Retina (tissue), 1 donor: ENCODE results near the gene RDH11.
"Not testable (repeated sequence)": the region's sequence is repeated elsewhere in the genome, so short reads cannot be mapped to it uniquely, and the experiment has no call there.

Experiments
- DNase-seq: peaks from one replicate; pipeline ENCODE4 v3.0.0-alpha.2; 2016

Gene RDH11

DNA sequence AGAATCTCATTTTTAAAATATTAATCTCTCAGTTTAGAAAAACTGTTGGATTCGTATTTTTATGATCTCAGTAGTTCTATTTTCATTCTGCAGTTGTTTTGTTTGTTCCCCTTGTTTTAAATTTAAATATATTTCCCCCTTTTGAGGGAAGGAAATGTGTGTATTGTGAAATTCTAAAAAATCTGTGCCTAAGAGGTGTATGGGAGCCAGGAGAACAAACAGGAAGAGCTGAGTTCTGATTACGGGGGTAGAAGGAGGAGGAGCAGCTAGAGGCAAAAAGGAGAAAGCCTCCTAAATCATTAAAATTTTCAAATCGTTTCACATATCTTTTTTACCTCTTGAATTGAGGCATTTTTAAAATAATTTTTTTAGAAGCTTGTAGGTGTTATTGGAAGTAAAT, 8.4 kb upstream of the RDH11 start:
- DNase-seq, result no peak

DNA sequence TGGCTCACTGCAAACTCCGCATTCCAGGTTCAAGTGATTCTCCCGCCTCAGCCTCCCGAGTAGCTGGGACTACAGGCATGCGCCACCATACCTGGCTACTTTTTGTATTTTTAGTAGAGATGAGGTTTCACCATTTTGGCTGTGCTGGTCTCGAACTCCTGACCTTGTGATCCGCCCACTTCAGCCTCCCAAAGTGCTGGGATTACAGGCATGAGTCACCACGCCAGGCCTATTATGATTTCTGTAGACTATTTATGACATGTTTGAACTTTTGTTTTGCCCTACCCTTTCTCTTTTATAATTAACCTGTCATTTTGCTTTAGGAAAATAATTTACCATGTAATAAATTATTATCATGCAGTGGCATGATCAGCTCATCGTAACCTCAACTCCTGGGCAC, 5.9 kb upstream of the RDH11 start, which contains the start of gene RDH12:
Gene RDH12 (plus strand): TSS at position 395 of the 400 bp plus-strand sequence. CDS start 20,757 bp downstream, outside the sequence.
- DNase-seq, result not testable (repeated sequence)

DNA sequence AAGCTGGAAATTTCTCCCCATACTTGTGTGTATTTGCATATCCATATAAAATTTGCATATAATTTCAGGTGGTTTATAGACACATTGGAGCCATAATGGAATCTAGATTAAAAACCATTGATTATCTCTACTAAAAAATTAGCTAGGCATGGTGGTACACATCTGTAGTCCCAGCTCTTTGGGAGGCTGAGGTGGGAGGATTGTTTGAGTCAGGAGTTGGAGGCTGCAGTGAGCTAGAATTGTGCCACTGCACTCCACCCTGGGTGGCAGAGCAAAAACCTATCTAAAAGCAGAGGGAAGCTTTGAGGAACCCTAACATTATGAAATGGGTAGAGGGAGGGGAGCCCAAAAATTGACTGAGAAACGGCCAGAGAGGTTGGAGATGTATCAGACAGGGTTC, 2.6 kb upstream of the RDH11 start:
- DNase-seq, result no peak

DNA sequence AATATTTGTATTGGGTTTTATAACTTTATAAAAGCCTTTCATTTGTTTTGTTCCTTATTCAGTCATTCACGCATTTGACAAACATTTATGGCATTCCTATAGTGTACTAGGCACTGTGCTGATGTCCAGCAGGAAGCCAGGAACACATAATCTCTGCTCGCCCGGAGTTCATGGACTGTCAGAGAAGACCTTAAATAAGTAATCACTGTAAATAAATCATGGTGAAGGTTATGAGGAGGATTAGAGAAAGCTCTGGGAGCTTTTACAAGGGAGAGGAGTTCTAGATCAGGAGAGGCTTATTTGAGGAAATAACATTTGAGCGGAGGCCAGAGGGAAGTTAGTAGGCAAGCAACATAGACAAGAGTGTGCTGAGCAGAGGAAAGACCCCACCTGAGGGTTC, 1.4 kb upstream of the RDH11 start:
- no peak for DNase-seq

DNA sequence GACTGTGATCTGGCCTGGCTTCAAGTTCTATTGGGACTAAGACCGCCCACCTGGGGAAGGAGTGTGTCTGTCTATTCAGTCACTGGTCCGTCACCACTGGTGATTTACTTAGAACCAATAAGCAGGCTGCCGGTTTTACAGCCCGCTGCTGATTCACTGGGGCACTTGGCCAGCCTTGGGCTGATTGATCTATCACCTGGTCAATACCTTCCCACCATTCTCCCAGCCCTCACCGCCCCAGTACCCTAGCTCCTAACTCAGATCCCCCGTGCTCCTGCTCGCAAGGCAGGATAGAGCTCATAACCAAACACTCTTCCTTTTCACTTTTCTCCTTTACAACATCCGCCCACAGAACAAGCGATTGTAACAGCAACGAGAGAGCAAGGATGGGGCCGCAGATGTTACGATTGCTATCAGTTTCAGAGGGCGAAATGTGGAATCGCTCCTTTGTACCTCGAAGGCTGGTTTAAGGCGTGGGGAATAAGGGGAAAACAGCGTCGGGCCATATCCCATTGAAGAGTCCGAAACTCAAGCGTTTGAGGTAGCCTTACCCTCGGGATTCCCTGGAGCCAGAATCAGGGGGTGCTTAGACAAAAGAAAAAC, 672 bp downstream of the RDH11 start:
- DNase-seq, result no peak

DNA sequence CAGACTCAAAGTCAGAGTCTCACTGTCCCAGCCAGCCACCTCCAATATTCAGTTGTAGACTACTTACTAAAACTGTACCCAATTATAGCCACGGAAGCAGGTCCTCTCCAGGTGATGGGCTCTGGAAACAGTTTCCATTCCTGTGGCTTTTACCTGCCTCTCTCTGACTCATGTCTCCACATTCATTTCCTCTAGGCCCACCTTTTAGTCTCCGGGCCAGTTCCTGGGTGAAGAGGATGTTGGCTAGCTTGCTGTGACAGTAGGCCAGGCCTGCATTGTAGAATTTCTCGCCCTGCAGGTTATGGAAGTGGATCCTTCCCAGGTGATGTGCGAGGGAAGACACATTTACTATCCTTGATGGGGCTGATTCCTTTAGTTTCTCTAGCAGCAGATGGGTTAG, 5.6 kb downstream of the RDH11 start:
- DNase-seq, result no peak

DNA sequence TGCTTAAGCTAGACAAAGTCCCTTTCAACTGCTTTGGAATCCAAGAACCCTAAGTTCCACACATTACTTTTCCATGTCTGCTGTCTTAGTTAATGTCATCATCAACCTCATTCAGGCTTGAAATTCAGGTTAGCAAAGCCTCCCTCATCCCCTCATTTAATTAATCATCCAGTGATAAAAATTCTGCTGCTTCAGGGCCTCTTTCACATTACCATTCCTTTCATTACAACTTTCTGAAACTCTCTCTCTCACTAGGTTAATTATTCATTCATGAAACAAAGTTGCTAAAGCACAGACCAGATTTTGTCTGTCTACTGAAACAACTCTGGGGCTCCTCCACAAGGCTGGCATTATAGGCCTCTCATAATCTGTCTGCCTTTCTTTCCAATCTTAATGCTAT, 11.7 kb downstream of the RDH11 start:
- DNase-seq, result no peak

DNA sequence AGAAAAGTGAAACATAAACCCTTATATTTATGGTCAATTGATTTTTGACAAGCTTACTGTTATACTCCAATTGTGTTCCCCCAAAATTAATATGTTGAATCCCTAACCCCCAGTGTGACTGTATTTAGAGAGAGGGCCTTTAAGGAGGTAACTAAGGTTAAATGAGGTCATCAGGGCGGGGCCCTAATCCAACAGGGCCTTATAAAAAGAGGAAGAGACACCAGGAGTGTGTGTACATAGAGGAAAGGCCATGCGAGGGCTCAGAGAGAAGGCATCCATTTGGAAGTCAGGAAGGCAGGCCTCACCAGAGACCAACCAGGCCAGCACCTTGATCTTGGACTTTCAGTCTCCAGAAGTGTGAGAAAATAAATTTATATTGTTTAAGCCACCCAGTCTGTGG, 14.6 kb downstream of the RDH11 start:
- DNase-seq, result no peak

DNA sequence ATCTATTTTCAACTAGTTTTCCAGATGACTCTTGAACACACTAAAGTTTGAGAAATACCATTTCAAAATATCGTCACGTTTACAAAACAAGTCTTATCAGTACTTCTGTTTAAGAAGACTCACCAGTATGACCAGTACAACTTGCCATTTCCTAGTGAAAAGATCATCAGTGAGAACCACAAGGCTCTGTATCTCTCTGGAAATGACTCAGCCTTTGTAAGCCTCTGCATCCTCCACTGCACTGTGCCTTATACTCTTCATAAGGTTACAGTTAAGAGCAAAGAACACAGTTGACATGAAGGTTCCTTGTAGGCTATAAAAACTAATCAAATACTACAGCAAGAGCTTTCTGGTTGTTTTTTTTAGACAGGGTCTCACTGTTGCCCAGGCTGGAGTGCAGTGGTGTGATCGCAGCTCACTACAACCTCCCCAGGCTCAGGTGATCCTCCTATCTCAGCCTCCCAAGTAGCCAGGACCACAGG, 15.4 kb downstream of the RDH11 start:
- no peak for DNase-seq

DNA sequence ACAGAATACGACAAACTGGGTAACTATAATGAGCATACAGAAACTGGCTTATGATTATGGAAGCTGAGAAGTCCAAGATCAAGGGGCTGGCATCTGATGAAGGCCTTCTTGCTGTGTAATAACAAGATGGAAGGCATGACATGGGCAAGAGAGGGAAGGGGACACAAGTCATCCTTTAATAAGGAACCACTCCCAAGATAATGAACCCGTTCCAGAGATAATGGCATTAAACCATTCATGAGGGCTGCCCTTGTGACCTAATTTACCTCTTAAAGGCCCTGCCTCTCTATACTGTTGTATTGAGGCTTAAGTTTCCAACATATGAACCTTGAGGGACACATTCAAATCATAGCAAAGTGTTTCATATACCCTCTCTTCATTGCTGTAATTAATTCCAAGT, 16.6 kb downstream of the RDH11 start:
- no peak for DNase-seq

DNA sequence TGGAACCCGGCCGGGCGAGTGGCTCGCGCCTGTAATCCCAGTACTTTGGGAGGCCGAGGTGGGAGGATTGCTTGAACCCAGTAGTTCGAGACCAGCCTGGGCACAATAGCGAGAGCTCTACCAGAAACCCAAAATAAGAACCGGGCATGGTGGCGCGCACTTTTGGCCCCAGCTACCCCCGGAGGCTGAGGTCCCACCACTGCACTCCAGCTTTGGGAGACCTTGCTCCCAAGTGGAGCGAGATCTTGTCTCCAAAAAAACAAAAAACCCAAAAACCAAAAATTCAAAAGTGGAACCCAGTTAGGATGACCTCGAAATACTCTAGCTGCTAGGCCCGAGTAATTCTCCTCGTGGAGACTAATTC, 20.4 kb downstream of the RDH11 start:
- DNase-seq, result no peak

DNA sequence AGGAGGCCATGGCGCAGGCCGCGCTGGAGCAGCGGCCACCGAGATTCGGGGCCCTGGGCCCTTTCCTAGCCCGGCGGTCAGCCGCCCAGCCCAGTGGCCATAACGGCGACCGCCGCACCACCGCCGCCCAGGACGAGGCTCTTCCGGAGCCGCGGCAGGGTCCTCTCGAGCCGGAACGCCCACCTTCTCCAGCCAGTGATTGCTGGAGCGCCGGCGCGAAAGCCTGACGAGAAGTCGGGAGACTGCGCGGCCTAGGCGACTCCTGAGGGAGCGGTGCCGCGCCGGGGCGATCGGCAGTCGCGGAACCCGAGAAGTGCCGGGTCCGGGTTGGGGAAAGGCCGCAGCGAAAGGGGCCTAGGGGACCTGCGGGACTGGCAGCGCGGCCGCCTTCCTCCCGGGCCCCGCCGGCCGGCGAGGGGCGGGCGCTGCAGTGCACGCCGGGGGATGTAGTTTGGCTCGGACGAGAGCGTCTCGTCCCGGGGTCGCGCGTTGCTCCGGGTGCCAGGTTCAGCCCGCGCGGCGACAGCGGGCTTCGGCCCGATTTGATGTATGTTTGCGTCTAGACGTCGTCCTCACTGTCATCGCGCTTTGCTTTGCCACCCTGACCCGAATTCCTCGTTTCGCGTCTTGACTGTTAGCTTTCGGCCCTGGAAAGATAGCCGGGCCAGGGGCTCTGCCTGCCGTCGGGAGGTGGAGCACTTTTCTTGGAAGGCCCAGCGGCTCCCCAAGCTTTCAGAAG, 20.9 kb downstream of the RDH11 start, which contains the start of gene VTI1B:
Gene VTI1B (minus strand): TSS at position 153 of the 739 bp plus-strand sequence. CDS start 143 bp downstream, at position 10.
- DNase-seq, result peak; percentile 100

DNA sequence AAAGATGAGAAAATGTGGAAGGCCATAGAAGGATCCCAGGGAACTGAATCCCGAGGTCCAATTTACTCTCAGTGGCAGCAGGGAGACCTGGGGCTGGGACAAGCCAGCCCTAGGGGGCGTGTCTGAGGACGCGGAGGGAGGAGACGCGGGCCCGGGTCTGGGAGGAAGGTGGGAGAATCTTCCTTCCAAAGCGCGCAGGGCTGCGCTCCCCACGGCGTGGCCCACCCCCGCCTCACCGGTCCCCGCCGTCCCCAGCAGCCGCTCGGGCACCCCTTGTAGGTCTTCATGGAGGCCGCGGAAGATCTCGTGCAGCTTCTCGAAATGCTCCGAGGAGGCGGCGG, 21.5 kb downstream of the RDH11 start:
- DNase-seq, result no peak

DNA sequence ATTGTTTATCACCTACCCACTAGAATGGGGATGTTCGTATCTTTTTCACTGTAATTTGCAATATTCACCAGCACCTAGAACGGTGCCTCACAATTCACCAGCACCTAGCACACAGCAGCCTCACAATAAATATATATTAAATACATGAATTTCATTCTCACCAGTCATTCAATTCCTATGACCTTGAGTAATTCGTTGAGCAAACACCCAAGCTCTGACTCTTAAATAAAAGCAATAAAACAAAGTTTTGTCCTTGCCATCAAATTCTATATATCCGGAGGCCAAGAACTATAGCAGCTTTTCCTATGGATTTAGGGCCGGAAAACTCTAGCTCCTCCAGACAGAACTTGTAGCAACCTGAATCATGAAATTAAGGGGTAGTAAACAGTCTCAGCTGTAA, 22.1 kb downstream of the RDH11 start:
- no peak for DNase-seq

DNA sequence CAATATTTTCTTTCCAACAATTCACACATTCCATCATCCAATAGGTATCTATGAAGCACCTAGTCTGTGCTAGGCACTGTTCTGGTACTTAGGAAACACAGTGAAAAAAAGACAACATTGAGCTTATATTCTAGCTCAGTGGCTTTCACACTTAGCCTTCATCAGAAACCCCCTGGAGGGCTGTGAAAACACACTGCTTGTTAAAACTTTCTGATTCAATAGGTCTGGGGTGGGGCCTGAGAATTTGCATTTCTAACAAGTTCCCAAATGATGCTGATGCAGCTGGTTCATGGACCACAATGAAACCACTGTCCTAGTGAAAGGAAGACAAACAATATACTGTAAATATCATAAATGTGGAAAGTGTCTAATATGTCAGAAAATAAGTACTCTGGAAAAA, 27.0 kb downstream of the RDH11 start:
- DNase-seq, result no peak

DNA sequence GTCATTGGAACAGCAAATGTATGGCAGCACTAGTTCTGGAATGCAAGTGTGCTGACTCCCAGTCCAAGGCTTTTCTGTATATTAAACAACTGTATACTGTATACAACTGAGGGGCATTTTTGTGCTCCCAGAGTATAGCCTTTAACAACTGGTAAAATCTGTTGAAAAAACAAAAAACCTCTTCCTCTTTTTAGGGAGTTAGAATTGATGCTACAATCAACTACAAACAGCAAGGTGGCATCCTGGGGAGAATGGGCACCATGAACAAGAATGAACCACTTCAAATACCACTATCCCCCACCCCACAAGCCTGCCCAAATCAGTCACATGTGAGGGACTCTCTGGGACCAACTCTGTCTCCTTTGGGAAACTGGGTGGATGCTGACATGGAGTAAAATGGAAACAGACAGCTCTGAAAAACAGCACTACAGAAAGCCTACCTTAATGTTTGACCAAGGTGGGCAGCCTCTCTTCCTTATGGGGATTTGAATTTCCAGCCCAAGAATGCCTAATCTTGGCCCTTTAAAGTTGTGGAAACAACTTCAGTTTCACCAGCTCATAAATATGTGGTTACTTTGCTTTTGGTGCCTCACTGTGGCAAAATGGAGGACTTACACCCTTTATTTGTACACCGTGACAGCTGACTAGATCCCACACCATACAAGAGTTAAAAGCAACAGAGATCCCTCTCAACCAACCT, 28.7 kb downstream of the RDH11 start:
- DNase-seq, result peak; percentile 35

DNA sequence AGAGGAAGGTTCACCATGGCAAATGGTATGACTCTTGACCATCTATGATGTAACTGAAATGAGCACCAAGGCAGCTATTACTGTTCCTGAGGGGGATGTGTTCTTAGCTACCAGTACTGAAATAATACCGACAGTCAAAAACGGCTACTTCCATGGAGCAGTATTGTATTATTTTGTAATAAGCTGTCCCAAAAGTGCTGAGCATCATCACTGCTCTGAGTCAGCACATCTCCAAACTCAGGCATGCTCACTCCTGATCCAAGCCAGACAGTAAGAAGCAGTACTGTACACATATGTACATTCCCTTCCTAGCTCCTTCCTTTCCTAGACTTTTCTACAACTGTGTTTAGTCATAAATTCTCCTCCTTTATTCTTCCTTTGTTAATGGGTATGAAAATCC, 29.7 kb downstream of the RDH11 start:
- no peak for DNase-seq

DNA sequence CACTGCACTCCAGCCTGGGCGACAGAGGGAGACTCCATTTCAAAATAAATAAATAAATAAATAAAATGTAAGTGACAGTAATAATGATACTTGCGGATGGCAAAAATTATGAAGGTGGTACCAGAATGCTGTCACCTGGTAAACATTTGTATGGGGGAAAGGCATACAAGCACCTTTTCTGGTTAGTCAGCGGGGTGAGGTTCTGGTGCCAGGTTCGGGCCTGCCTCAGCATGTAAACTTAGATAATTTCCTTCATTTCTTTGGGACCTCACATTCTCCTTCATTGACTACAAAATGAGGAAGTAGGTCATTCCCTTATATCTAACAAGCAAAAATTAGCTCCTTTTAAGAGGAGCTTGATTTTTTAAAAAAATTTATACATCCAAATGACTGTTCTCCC, 31.9 kb downstream of the RDH11 start:
- DNase-seq, result no peak

DNA sequence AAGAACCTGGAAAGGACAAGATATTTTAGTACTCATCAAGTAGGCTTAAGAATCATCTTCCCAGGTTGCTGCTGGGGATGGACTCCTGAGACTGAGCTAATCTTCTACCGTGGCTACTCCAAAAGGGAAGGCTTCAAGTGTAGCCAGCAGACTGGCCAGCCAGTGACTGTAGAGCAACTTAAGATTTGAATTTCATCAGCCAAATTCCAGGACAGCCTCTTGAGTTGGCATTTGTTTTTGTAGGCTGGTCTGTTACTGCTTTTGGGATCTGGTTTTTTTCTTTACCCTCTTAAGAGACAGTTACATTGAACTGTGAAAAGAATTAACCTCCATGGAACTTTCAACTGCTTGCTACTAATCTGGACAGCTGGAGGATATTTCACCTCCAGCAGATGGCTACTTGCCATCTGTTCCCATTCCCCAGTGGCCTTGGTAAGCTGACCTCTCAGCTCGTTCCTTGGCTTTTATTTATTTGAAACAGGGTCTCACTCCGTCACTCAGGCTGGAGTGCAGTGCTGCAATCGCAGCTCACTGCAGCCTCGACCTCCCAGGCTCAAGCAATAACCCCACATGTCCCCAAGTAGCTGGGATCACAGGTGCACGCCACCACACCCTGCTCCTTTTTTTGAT, 41.8 kb downstream of the RDH11 start:
- peak; percentile 13 for DNase-seq

DNA sequence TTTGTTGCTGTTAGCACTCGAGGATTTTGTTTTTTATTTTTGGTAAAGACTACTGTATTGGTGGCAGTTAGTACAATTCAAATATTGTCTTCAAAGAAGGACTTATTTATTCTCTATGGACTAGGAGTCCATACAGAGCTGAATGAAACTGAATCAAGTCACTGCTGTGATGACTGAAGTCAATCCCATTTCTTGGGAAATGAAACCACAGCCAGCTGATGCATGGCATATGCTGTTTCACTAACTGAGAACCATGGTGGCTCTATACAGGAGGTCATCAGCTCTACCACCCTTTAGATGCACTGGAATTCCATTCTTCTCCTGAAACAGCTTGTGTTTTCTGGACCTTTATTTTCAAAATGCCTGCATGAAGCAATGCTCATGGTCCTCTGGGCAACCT, 43.4 kb downstream of the RDH11 start:
- no peak for DNase-seq

DNA sequence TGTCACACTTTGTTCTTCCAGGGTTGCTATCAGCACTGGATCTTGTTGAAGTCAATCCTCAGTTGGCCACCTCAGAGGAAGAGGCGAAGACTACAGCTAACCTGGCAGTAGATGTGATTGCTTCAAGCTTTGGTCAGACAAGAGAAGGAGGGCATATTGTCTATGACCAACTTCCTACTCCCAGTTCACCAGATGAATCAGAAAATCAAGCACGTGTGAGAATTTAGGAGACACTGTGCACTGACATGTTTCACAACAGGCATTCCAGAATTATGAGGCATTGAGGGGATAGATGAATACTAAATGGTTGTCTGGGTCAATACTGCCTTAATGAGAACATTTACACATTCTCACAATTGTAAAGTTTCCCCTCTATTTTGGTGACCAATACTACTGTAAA, 44.9 kb downstream of the RDH11 start:
- DNase-seq, result no peak

DNA sequence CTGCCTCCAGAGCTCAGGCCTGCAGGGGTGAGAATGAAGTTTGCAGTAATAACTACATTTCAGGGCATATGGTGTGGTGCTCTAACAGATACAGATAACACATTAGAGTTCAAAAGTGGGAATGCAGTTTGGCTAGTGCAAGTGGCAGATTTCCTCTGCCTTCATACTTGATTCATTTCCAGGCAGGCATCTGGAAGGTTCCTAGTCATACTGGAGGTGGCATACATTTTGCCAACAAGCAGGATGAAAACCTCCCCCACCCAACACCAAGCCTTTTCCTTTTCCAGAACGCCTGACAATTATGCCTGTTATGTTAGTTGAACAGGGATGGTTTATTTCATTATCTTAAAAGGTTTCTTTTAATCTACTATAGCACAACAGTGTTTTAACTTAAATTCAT, 45.4 kb downstream of the RDH11 start:
- no peak for DNase-seq

DNA sequence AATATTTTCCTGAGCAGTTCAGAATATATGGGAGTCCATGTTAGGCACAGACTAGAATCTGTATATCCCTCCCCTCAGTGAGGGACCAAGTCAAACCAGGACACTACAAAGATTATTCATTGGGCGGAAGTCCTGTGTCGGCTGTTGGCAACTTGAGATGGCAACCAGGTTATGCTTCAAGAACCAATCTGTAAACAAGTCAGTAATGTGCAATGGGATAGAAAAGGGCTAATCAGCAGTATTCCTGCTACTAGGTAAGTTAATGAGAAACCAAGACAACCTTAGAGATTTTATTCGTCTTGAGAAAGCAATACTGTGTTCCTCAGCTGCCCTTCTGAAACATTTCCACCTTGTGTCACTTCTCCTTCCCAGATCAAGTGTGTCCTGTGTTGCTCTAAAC, 49.4 kb downstream of the RDH11 start:
- DNase-seq, result no peak

DNA sequence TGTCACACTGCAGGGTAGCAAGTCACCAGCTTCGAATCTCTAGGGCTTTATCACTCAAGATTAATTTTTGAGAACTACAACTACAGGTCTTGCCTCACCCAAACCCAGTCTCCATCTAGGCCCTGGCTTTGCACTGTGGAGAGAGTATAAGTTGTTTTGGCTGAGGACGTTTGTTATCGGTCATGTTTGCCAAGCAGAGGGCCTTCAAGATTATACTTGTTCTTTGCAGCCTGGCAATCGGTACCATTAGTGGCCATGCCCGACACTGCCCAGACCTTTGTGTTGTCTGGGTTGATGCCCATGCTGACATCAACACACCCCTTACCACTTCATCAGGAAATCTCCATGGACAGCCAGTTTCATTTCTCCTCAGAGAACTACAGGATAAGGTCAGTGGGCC, 50.1 kb downstream of the RDH11 start:
- DNase-seq, result no peak
